Activated CD4-positive, alpha-beta T cell treated with anti-CD3 and anti-CD28 coated beads for 24 hours (primary cell): Measurements from ENCODE around the gene CLDN20.
"Not testable (repeated sequence)": the region's sequence is repeated elsewhere in the genome, so short reads cannot be mapped to it uniquely, and the experiment has no call there.

ENCODE experiments used
- DNase-seq, 2 donors: peaks; one replicate each; pipeline ENCODE4 v3.0.0-alpha.2; 2020; ENCODE audit warnings: low read depth in 2 of 2

CLDN20 gene

GRCh38 chr6:155263373-155264063 is at the start of gene CLDN20:
Gene CLDN20 (plus strand): TSS chr6:155264013. CDS start chr6:155275720, 11,707 bp downstream.
- DNase-seq = no peak

GRCh38 chr6:155215906-155216305 is 47.9 kb upstream of the CLDN20 start:
- DNase-seq = no peak

GRCh38 chr6:155216312-155217046 is 47.3 kb upstream of the CLDN20 start:
- no peak for DNase-seq

GRCh38 chr6:155218711-155219110 is 45.1 kb upstream of the CLDN20 start:
- DNase-seq = not testable (repeated sequence)

- DNase-seq = no peak
These were observed 44.5 kb upstream of the CLDN20 start for GRCh38 chr6:155219299-155219698.

GRCh38 chr6:155219858-155220301 is 43.9 kb upstream of the CLDN20 start:
- DNase-seq = no peak

- no peak for DNase-seq
These were observed 42.7 kb upstream of the CLDN20 start for GRCh38 chr6:155221086-155221485.

- DNase-seq = no peak
These were observed 41.3 kb upstream of the CLDN20 start for GRCh38 chr6:155222506-155222905.

GRCh38 chr6:155223646-155224451 is 40.0 kb upstream of the CLDN20 start:
- DNase-seq = peak; percentile 31 to 36

GRCh38 chr6:155224618-155225017 is 39.2 kb upstream of the CLDN20 start:
- DNase-seq = no peak

GRCh38 chr6:155227046-155227445 is 36.8 kb upstream of the CLDN20 start:
- DNase-seq = no peak

- DNase-seq = no peak
These were observed 35.2 kb upstream of the CLDN20 start for GRCh38 chr6:155228546-155229166.

GRCh38 chr6:155230975-155231374 is 32.8 kb upstream of the CLDN20 start:
- DNase-seq = not testable (repeated sequence)

GRCh38 chr6:155232848-155233247 is 31.0 kb upstream of the CLDN20 start:
- no peak for DNase-seq

GRCh38 chr6:155234167-155234566 is 29.6 kb upstream of the CLDN20 start:
- no peak for DNase-seq

- no peak for DNase-seq
These were observed 29.1 kb upstream of the CLDN20 start for GRCh38 chr6:155234687-155235086.

GRCh38 chr6:155235087-155235486 is 28.7 kb upstream of the CLDN20 start:
- DNase-seq = no peak

GRCh38 chr6:155237613-155238012 is 26.2 kb upstream of the CLDN20 start:
- DNase-seq = no peak

- DNase-seq = no peak
These were observed 22.8 kb upstream of the CLDN20 start for GRCh38 chr6:155240905-155241600.

GRCh38 chr6:155241966-155242365 is 21.8 kb upstream of the CLDN20 start:
- DNase-seq = no peak

GRCh38 chr6:155244434-155244833 is 19.4 kb upstream of the CLDN20 start:
- no peak for DNase-seq
